H9 (cell line): ENCODE measurements around the gene RNF32. TPM values are rescaled to one million over a fixed set of nuclear protein-coding genes. Genes with fewer than 3 reads are reported as not detected.

ENCODE experiments used
- DNase-seq: peaks from one replicate; pipeline ENCODE4 v3.0.0-alpha.2; 2017
- H2AFZ ChIP-seq: one replicate; pipeline ENCODE4 v1.6.1; 2013; ENCODE audit warnings: mild to moderate bottlenecking, low read length, control low read depth, moderate library complexity
- H2AK5ac ChIP-seq: 2 replicates; pipeline ENCODE4 v1.6.1; 2013; ENCODE audit warnings: low read length, control low read depth, mixed read lengths; ENCODE audit not compliant: insufficient read length
- H2BK120ac ChIP-seq: one replicate; pipeline ENCODE4 v1.6.1; 2013; ENCODE audit warnings: low read depth, mild to moderate bottlenecking, low read length, control low read depth, inconsistent platforms; ENCODE audit not compliant: poor library complexity, severe bottlenecking
- H2BK12ac ChIP-seq: 2 replicates; pipeline ENCODE4 v1.6.1; 2013; ENCODE audit warnings: low read length, control low read depth, mixed read lengths, low read depth; ENCODE audit not compliant: insufficient read length
- H2BK15ac ChIP-seq: 2 replicates; pipeline ENCODE4 v1.6.1; 2013; ENCODE audit warnings: low read depth, low read length, control low read depth
- H2BK20ac ChIP-seq: one replicate; pipeline ENCODE4 v1.6.1; 2013; ENCODE audit warnings: low read depth, mild to moderate bottlenecking, low read length, control low read depth, inconsistent platforms; ENCODE audit not compliant: poor library complexity, severe bottlenecking
- H2BK5ac ChIP-seq: 2 replicates; pipeline ENCODE4 v1.6.1; 2013; ENCODE audit warnings: low read length, control low read depth, mixed read lengths; ENCODE audit not compliant: insufficient read length
- H3K14ac ChIP-seq: 2 replicates; pipeline ENCODE4 v1.6.1; 2013; ENCODE audit warnings: low read length, control low read depth; ENCODE audit not compliant: insufficient read depth
- H3K18ac ChIP-seq: 2 replicates; pipeline ENCODE4 v1.6.1; 2013; ENCODE audit warnings: low read depth, mild to moderate bottlenecking, mixed read lengths, low read length, control low read depth; ENCODE audit not compliant: insufficient read length
- H3K23ac ChIP-seq: 2 replicates; pipeline ENCODE4 v1.6.1; 2013; ENCODE audit warnings: low read length, control low read depth, mixed read lengths, low read depth; ENCODE audit not compliant: insufficient read length
- H3K23me2 ChIP-seq: 2 replicates; pipeline ENCODE4 v1.6.1; 2013; ENCODE audit warnings: low read depth, mild to moderate bottlenecking, mixed read lengths, low read length, control low read depth; ENCODE audit not compliant: insufficient read length, poor library complexity, severe bottlenecking
- H3K27ac ChIP-seq: 2 replicates; pipeline ENCODE4 v1.5.1; 2013; ENCODE audit warnings: low read length, control low read depth, mixed read lengths, low read depth; ENCODE audit not compliant: insufficient read length
- H3K27me3 ChIP-seq: 2 replicates; pipeline ENCODE4 v1.6.1; 2013; ENCODE audit warnings: low read length, control low read depth, inconsistent platforms; ENCODE audit not compliant: insufficient read depth
- H3K4ac ChIP-seq: 2 replicates; pipeline ENCODE4 v1.6.1; 2013; ENCODE audit warnings: low read depth, mild to moderate bottlenecking, control low read depth, inconsistent platforms, low read length, moderate library complexity
- H3K4me1 ChIP-seq: 2 replicates; pipeline ENCODE4 v1.6.1; 2013; ENCODE audit warnings: low read length, control low read depth, inconsistent platforms; ENCODE audit not compliant: insufficient read depth
- H3K4me2 ChIP-seq: 2 replicates; pipeline ENCODE4 v1.6.1; 2013; ENCODE audit warnings: low read length, control low read depth, mixed read lengths; ENCODE audit not compliant: insufficient read length, insufficient read depth
- H3K56ac ChIP-seq: 2 replicates; pipeline ENCODE4 v1.6.1; 2013; ENCODE audit warnings: low read depth, mild to moderate bottlenecking, mixed read lengths, low read length, control low read depth; ENCODE audit not compliant: insufficient read length
- H3K79me1 ChIP-seq: 2 replicates; pipeline ENCODE4 v1.6.1; 2013; ENCODE audit warnings: low read depth, mild to moderate bottlenecking, moderate library complexity, low read length, control low read depth, inconsistent platforms; ENCODE audit not compliant: insufficient read depth, poor library complexity, severe bottlenecking
- H3K79me2 ChIP-seq: 2 replicates; pipeline ENCODE4 v1.6.1; 2013; ENCODE audit warnings: low read length, control low read depth, inconsistent platforms; ENCODE audit not compliant: insufficient read depth
- H3K9ac ChIP-seq: 2 replicates; pipeline ENCODE4 v1.6.1; 2013; ENCODE audit warnings: low read length, control low read depth, mixed read lengths; ENCODE audit not compliant: insufficient read length; ENCODE audit errors: extremely low read depth
- H3K9me3 ChIP-seq: one replicate; pipeline ENCODE4 v1.6.1; 2013; ENCODE audit warnings: low read depth, low read length, inconsistent platforms; ENCODE audit not compliant: control insufficient read depth
- H3T11ph ChIP-seq: one replicate; pipeline ENCODE4 v1.6.1; 2013; ENCODE audit warnings: mild to moderate bottlenecking, low read length, control low read depth, inconsistent platforms
- H4K20me1 ChIP-seq: one replicate; pipeline ENCODE4 v1.6.1; 2013; ENCODE audit not compliant: control insufficient read depth, insufficient read length, insufficient read depth
- H4K5ac ChIP-seq: 2 replicates; pipeline ENCODE4 v1.6.1; 2013; ENCODE audit warnings: low read depth, mild to moderate bottlenecking, mixed read lengths, low read length, control low read depth; ENCODE audit not compliant: insufficient read length
- H4K8ac ChIP-seq: replicated peaks from 2 replicates; pipeline ENCODE4 v1.6.1; 2013; ENCODE audit warnings: low read length, control low read depth, mixed read lengths, low read depth; ENCODE audit not compliant: insufficient read length
- H4K91ac ChIP-seq: 2 replicates; pipeline ENCODE4 v1.6.1; 2013; ENCODE audit warnings: low read depth, mild to moderate bottlenecking, moderate library complexity, mixed read lengths, low read length, control low read depth; ENCODE audit not compliant: insufficient read length
- H3K27ac Mint-ChIP-seq, 3 experiments: 2 replicates in 2 of 3; 3 replicates in 1 of 3; pipeline ENCODE4 v1.8.0; 2020 to 2021; ENCODE audit warnings: mixed read lengths in 3 of 3, mild to moderate bottlenecking in 1 of 3, moderate library complexity in 1 of 3
- H3K27me3 Mint-ChIP-seq: 2 replicates; pipeline ENCODE4 v1.8.0; 2021; ENCODE audit warnings: low read depth, mild to moderate bottlenecking, moderate library complexity, mixed read lengths
- H3K36me3 Mint-ChIP-seq, 3 experiments: 2 replicates in 2 of 3; 3 replicates in 1 of 3; pipeline ENCODE4 v1.8.0; 2020 to 2021; ENCODE audit warnings: low read depth in 3 of 3, mixed read lengths in 3 of 3; ENCODE audit not compliant: insufficient read depth in 1 of 3
- H3K4me1 Mint-ChIP-seq, 2 experiments: 2 replicates each; pipeline ENCODE4 v1.8.0; 2020; ENCODE audit warnings: mixed read lengths in 2 of 2
- H3K4me3 Mint-ChIP-seq, 2 experiments: 2 replicates in 1 of 2; 3 replicates in 1 of 2; pipeline ENCODE4 v1.8.0; 2020 to 2021; ENCODE audit warnings: mild to moderate bottlenecking in 2 of 2, mixed read lengths in 2 of 2, moderate library complexity in 1 of 2
- H3K9me3 Mint-ChIP-seq, 2 experiments: 2 replicates in 1 of 2; 3 replicates in 1 of 2; pipeline ENCODE4 v1.8.0; 2020; ENCODE audit warnings: mild to moderate bottlenecking in 2 of 2, mixed read lengths in 2 of 2, moderate library complexity in 1 of 2
- CTCF ChIP-seq: fragments of 200-600 bp; sonication (generic); conservative IDR thresholded peaks from 3 replicates; pipeline ENCODE4 v1.8.0; 2021; ENCODE audit warnings: antibody characterized with exemption, mild to moderate bottlenecking
- WGBS: extraction: QIAGEN DNeasy Blood & Tissue Kit; methylation state at CpG from one replicate; pipeline ENCODE4 v1.1.7; 2013; ENCODE audit warnings: missing lambda C conversion rate, low lambda C conversion rate, mixed read lengths; ENCODE audit not compliant: insufficient read length; ENCODE audit errors: extremely low coverage; 5-methylcytosine and 5-hydroxymethylcytosine counted together
- total RNA-seq: library from RNA; stranded (reverse); gene quantifications from 2 replicates; pipeline ENCODE4 v1.2.1, GENCODE V29; 2021

Gene RNF32
- total RNA-seq, 1 experiment from 2014 or later = 0.90 TPM

- Histone ChIP-seq H3K23me2 (no peaks in the 10 kb centered on the region), H3K79me2 (no peaks in the 10 kb centered on the region), H4K5ac (no peak overlapping the region), H3K23ac (no peak overlapping the region), H4K20me1 (peaks cover 2% of the 10 kb centered on the region), H2BK15ac (no peak overlapping the region), H3K14ac (no peak overlapping the region), H3K9me3 (no peaks in the 10 kb centered on the region), H3K4me1 (no peaks in the 10 kb centered on the region), H4K91ac (no peak overlapping the region), H2AFZ (no peak overlapping the region), H3K4ac (no peak overlapping the region), H2BK12ac (no peak overlapping the region), H3K4me2 (no peak overlapping the region), H3K27ac (no peak overlapping the region), H2AK5ac (no peak overlapping the region), H4K8ac (no peak overlapping the region), H2BK5ac (no peak overlapping the region), H2BK120ac (no peak overlapping the region), H3K27me3 (no peaks in the 10 kb centered on the region), H3K18ac (no peak overlapping the region), H3K56ac (no peak overlapping the region), H3K79me1 (no peaks in the 10 kb centered on the region), H2BK20ac (no peak overlapping the region), H3K9ac (no peak overlapping the region), H3T11ph (no peak overlapping the region)
- H3K36me3 Mint-ChIP-seq = no peaks in the 10 kb centered on the region
- H3K9me3 Mint-ChIP-seq = no peaks in the 10 kb centered on the region
- WGBS = no CpG with 5 or more reads among the region's 11 CpGs
- no peak for TF ChIP-seq CTCF
- DNase-seq = no peak
- H3K27me3 Mint-ChIP-seq = peaks cover 20% of the 10 kb centered on the region
- peaks cover 18 to 26% of the 10 kb centered on the region in 2 experiments for H3K4me1 Mint-ChIP-seq
- no peak overlapping the region for H3K4me3 Mint-ChIP-seq
- H3K27ac Mint-ChIP-seq = peak overlapping the region in 1 of 3 experiments; percentile 9; a peak in 1 of 7 replicates
Measured at GRCh38 chr7:156610601-156611000, 30.0 kb upstream of the RNF32 start.
